ENCODE results near the gene TOP2A. TPM values are rescaled to one million over a fixed set of nuclear protein-coding genes. Genes with fewer than 3 reads are reported as not detected.

Gene TOP2A
- total RNA-seq, 1 experiment from 2014 or later = 1,672 TPM

- Mint-ChIP-seq H3K36me3 (ENCODE audit: insufficient read depth, unreplicated experiment) (peaks cover 10% of the 10 kb centered on the region), H3K27ac (ENCODE audit: unreplicated experiment) (no peak within 1 kb of the TSS), H3K27me3 (ENCODE audit: unreplicated experiment) (peaks cover 37% of the 10 kb centered on the region), H3K9me3 (ENCODE audit: low read depth, unreplicated experiment) (no peaks in the 10 kb centered on the region), H3K4me3 (ENCODE audit: low read depth, unreplicated experiment) (peak within 1 kb of the TSS; percentile 1), H3K4me1 (ENCODE audit: low read depth, unreplicated experiment) (peaks cover 32% of the 10 kb centered on the region)
- TF ChIP-seq CTCF (IDR thresholded peaks at IDR 0.05; ENCODE audit: unreplicated experiment) = no peak
- peak; percentile 100 for DNase-seq
- intact Hi-C loops (cut with micrococcal nuclease; ENCODE audit: unreplicated experiment) = no loop called here
- CTCF ChIA-PET = interaction anchor here (0.6 to 53.1 kb wide), 62 partner anchors 9 to 1767 kb away, joined by 3 to 4142 read pairs (median 4); partner anchors contain the start of genes CASC3, CCR7, GJD3 and LRRC3C
- BruUV-seq (replicated peaks) = no TSS peak
These were observed 25.7 kb upstream of the TOP2A start, which contains the start of gene IGFBP4 for GRCh38 chr17:40443196-40443987. Gene IGFBP4 (plus strand): TSS chr17:40443450. CDS start chr17:40443736, 286 bp downstream.

- DNase-seq = no peak
- peak overlapping the region; percentile 1 for H3K4me3 Mint-ChIP-seq (ENCODE audit: low read depth, unreplicated experiment)
- H3K36me3 Mint-ChIP-seq (ENCODE audit: insufficient read depth, unreplicated experiment) = peaks cover 10% of the 10 kb centered on the region
- no TSS peak for BruUV-seq (replicated peaks)
- H3K4me1 Mint-ChIP-seq (ENCODE audit: low read depth, unreplicated experiment) = peaks cover 24% of the 10 kb centered on the region
- H3K9me3 Mint-ChIP-seq (ENCODE audit: low read depth, unreplicated experiment) = no peaks in the 10 kb centered on the region
- peaks cover 37% of the 10 kb centered on the region for H3K27me3 Mint-ChIP-seq (ENCODE audit: unreplicated experiment)
- H3K27ac Mint-ChIP-seq (ENCODE audit: unreplicated experiment) = no peak overlapping the region
- intact Hi-C loops (cut with micrococcal nuclease; ENCODE audit: unreplicated experiment) = no loop called here
- TF ChIP-seq CTCF (IDR thresholded peaks at IDR 0.05; ENCODE audit: unreplicated experiment) = no peak
- CTCF ChIA-PET = interaction anchor here (0.6 to 53.1 kb wide), 27 partner anchors 9 to 819 kb away, joined by 3 to 4142 read pairs (median 5); partner anchors contain the start of genes CASC3, CCR7, PGAP3 and PSMD3
These were observed 24.9 kb upstream of the TOP2A start for GRCh38 chr17:40442392-40443195.

- no peak for DNase-seq
- Mint-ChIP-seq H3K27ac (ENCODE audit: unreplicated experiment) (no peak overlapping the region), H3K4me1 (ENCODE audit: low read depth, unreplicated experiment) (peaks cover 14% of the 10 kb centered on the region), H3K9me3 (ENCODE audit: low read depth, unreplicated experiment) (no peaks in the 10 kb centered on the region), H3K36me3 (ENCODE audit: insufficient read depth, unreplicated experiment) (peaks cover 10% of the 10 kb centered on the region), H3K27me3 (ENCODE audit: unreplicated experiment) (peaks cover 50% of the 10 kb centered on the region), H3K4me3 (ENCODE audit: low read depth, unreplicated experiment) (no peak overlapping the region)
- no peak for TF ChIP-seq CTCF (IDR thresholded peaks at IDR 0.05; ENCODE audit: unreplicated experiment)
- BruUV-seq (replicated peaks) = no TSS peak
- CTCF ChIA-PET = interaction anchor here (0.5 to 53.1 kb wide), 16 partner anchors 9 to 819 kb away, joined by 3 to 4142 read pairs (median 6); partner anchors contain the start of genes CCR7, LRRC3C, ORMDL3 and TOP2A
- intact Hi-C loops (cut with micrococcal nuclease; ENCODE audit: unreplicated experiment) = loop anchor here (2.0 kb wide), 1 partner anchor 41 kb away; no protein-coding TSS in a partner anchor
These were observed 22.5 kb upstream of the TOP2A start for GRCh38 chr17:40440166-40440565.

- intact Hi-C loops (cut with micrococcal nuclease; ENCODE audit: unreplicated experiment) = no loop called here
- H3K27ac Mint-ChIP-seq (ENCODE audit: unreplicated experiment) = no peak overlapping the region
- CTCF ChIA-PET = interaction anchor here (0.6 to 53.1 kb wide), 18 partner anchors 12 to 981 kb away, joined by 3 to 4142 read pairs (median 4); partner anchors contain the start of genes CCR7, PSMD3 and TOP2A
- no TSS peak for BruUV-seq (replicated peaks)
- H3K4me3 Mint-ChIP-seq (ENCODE audit: low read depth, unreplicated experiment) = no peak overlapping the region
- peak; percentile 61 for DNase-seq
- H3K36me3 Mint-ChIP-seq (ENCODE audit: insufficient read depth, unreplicated experiment) = no peaks in the 10 kb centered on the region
- no peaks in the 10 kb centered on the region for H3K9me3 Mint-ChIP-seq (ENCODE audit: low read depth, unreplicated experiment)
- no peak for TF ChIP-seq CTCF (IDR thresholded peaks at IDR 0.05; ENCODE audit: unreplicated experiment)
- H3K27me3 Mint-ChIP-seq (ENCODE audit: unreplicated experiment) = peaks cover 38% of the 10 kb centered on the region
- H3K4me1 Mint-ChIP-seq (ENCODE audit: low read depth, unreplicated experiment) = no peaks in the 10 kb centered on the region
These were observed 19.5 kb upstream of the TOP2A start for GRCh38 chr17:40437095-40437732.
